Measurements from ENCODE around the gene ABHD17C.

GRCh38 chr15:80769829-80770705 lies 75.0 kb downstream of the ABHD17C start:
- no peak for TF ChIP-seq POLR2A (IDR thresholded peaks at IDR 0.05)
- no peak for TF ChIP-seq CTCF (IDR thresholded peaks at IDR 0.05)
- no peak for TF ChIP-seq EP300 (IDR thresholded peaks at IDR 0.05)

All from tibial nerve (tissue), 4 donors.